ENCODE measurements around the gene F11R. TPM values are rescaled to one million over a fixed set of nuclear protein-coding genes. Genes with fewer than 3 reads are reported as not detected.
"Not testable (repeated sequence)": the region's sequence is repeated elsewhere in the genome, so short reads cannot be mapped to it uniquely, and the experiment has no call there.

Gene F11R
- total RNA-seq, 6 experiments from 2014 or later: 48.3 to 119 (median 65.3) TPM

DNA sequence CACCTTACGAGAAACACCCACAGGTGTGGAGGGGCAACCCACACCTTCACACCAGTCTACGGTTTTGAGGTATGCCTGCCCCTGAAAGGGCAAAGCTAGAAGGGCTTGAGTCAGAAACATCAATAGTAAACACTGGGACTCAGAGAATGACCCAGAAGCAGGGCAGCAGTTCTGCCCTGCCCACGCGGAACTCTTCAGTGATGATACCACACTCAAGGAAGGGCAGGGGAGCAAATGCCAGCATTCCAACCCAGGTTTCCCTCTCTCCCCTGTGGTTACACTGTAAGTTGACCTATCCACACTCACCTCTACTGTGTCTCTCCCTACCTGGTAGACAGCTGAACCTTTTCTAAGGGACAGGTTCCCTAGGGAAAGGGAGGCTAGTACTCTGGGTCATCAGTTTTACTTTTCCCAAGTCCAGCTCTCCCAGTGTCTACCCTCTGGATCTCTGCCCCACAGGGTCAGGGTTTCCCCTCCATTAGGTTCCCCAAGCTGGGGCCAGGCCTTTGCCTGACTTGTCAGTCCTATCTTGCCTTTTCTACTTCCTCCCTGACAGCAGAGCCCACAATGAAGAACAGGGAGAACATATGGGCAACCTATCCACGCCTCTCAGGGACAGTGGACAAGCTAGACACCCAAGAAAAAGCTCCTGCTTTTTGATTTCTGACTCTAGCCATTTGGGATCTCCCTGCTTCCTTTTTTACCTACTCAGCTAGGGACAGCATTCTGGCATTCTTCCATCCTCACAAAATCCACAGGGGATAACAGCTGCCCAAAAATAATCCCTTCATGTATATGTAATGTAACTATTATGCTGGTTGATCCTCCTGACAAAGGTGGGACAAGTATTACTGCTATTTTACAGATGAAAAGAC, 3.0 kb downstream of the F11R start:
- ATAC-seq (peak in 1 of 4 donors; percentile 2), DNase-seq (peak in 1 of 3 donors; percentile 45)
- 44% methylated on average over 4 of the region's 5 CpGs for WGBS (ENCODE audit: insufficient coverage, low coverage, low lambda C conversion rate, missing lambda C conversion rate)
- no peaks in the 10 kb centered on the region for H3K9me3 ChIP-seq
- intact Hi-C loops (cut with DNase I): no loop called here
- H3K36me3 ChIP-seq: no peaks in the 10 kb centered on the region
- H3K27ac ChIP-seq: peak overlapping the region; percentile 54 to 98 (median 97)
- TF ChIP-seq, protein P1, sequence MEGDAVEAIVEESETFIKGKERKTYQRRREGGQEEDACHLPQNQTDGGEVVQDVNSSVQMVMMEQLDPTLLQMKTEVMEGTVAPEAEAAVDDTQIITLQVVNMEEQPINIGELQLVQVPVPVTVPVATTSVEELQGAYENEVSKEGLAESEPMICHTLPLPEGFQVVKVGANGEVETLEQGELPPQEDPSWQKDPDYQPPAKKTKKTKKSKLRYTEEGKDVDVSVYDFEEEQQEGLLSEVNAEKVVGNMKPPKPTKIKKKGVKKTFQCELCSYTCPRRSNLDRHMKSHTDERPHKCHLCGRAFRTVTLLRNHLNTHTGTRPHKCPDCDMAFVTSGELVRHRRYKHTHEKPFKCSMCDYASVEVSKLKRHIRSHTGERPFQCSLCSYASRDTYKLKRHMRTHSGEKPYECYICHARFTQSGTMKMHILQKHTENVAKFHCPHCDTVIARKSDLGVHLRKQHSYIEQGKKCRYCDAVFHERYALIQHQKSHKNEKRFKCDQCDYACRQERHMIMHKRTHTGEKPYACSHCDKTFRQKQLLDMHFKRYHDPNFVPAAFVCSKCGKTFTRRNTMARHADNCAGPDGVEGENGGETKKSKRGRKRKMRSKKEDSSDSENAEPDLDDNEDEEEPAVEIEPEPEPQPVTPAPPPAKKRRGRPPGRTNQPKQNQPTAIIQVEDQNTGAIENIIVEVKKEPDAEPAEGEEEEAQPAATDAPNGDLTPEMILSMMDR (IDR thresholded peaks at IDR 0.05): no peak
- TF ChIP-seq POLR2A (IDR thresholded peaks at IDR 0.05): peak; percentile 29
- H3K27me3 ChIP-seq: no peaks in the 10 kb centered on the region
- H3K4me1 ChIP-seq: peaks cover 0 to 59% (median 26%) of the 10 kb centered on the region in 4 donors
- H3K4me3 ChIP-seq: peak overlapping the region in 1 of 3 donors; percentile 70

GRCh38 chr1:161017181-161017580, 3.8 kb downstream of the F11R start:
- H3K27ac ChIP-seq: peak overlapping the region; percentile 54 to 98 (median 97)
- intact Hi-C loops (cut with DNase I); H3K9me3 ChIP-seq; DNase-seq; H3K4me3 ChIP-seq; ATAC-seq; H3K27me3 ChIP-seq; H3K36me3 ChIP-seq: not testable (repeated sequence)
- 96% methylated on average over 5 of the region's 7 CpGs for WGBS (ENCODE audit: insufficient coverage, low coverage, low lambda C conversion rate, missing lambda C conversion rate)
- H3K4me1 ChIP-seq: peaks cover 0 to 68% (median 29%) of the 10 kb centered on the region in 4 donors

DNA sequence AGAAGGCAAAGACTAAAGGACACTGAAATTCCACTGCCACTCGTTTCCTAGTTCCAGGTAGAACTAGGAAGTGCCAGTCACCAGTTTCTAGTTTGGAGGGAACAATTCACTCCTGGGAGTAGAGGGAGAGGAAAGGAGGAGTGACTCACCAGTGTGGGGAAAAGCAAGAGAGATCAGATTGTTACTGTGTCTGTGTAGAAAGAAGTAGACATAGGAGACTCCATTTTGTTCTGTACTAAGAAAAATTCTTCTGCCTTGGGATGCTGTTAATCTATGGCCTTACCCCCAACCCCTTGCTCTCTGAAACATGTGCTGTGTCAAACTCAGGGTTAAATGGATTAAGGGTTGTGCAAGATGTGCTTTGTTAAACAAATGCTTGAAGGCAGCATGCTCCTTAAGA, 4.3 kb downstream of the F11R start:
- H3K27ac ChIP-seq: peak overlapping the region in 2 of 3 donors; percentile 98 to 100
- H3K27me3 ChIP-seq; DNase-seq; H3K9me3 ChIP-seq; ATAC-seq; H3K36me3 ChIP-seq; intact Hi-C loops (cut with DNase I); H3K4me3 ChIP-seq: not testable (repeated sequence)
- 17% methylated on average over 1 of the region's 1 CpG for WGBS (ENCODE audit: insufficient coverage, low coverage, low lambda C conversion rate, missing lambda C conversion rate)
- H3K4me1 ChIP-seq: peaks cover 0 to 73% (median 31%) of the 10 kb centered on the region in 4 donors

GRCh38 chr1:161013488-161014230, 7.3 kb downstream of the F11R start:
- peaks cover 0 to 74% (median 31%) of the 10 kb centered on the region in 4 donors for H3K4me1 ChIP-seq
- intact Hi-C loops (cut with DNase I): no loop called here
- H3K9me3 ChIP-seq: no peaks in the 10 kb centered on the region
- ATAC-seq (peak; percentile 83 to 96 (median 92)), DNase-seq (peak; percentile 92 to 97 (median 94))
- WGBS (ENCODE audit: insufficient coverage, low coverage, low lambda C conversion rate, missing lambda C conversion rate): 0% methylated on average over 11 of the region's 15 CpGs
- no peaks in the 10 kb centered on the region for H3K27me3 ChIP-seq
- peak overlapping the region; percentile 19 to 49 (median 43) for H3K4me3 ChIP-seq
- TF ChIP-seq POLR2A (IDR thresholded peaks at IDR 0.05): peak; percentile 91
- TF ChIP-seq, protein P1 (IDR thresholded peaks at IDR 0.05): no peak
- no peaks in the 10 kb centered on the region for H3K36me3 ChIP-seq
- peak overlapping the region; percentile 96 to 100 (median 98) for H3K27ac ChIP-seq

DNA sequence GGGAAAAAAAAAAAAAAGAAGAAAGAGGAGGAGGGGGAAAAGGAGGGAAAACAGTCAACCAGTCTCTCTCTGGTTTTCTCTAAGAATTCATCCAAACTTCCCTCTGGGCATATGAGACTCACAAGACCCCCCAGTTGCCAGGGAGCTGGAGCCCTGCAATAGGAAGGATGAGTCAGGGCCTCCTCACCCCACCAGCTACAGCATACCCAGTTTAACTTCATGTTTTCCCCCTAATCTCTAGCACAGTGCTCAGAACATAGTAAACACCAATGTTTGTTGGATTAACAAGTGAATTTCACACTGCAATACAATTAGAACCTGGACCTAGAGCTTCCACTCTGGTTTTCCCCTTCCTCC, 7.8 kb downstream of the F11R start:
- Histone ChIP-seq H3K4me3 (peak overlapping the region; percentile 19 to 49 (median 43)), H3K36me3 (no peaks in the 10 kb centered on the region), H3K4me1 (peaks cover 0 to 71% (median 29%) of the 10 kb centered on the region in 4 donors), H3K27me3 (no peaks in the 10 kb centered on the region), H3K9me3 (no peaks in the 10 kb centered on the region), H3K27ac (peak overlapping the region; percentile 96 to 100 (median 98))
- intact Hi-C loops (cut with DNase I): no loop called here
- TF ChIP-seq POLR2A (IDR thresholded peaks at IDR 0.05): no peak
- TF ChIP-seq, protein P1 (IDR thresholded peaks at IDR 0.05): no peak
- DNase-seq (no peak), ATAC-seq (peak; percentile 3 to 27 (median 12))

Measured in right lobe of liver (tissue), 6 donors.